ENCODE measurements around the gene PIGV. TPM values are rescaled to one million over a fixed set of nuclear protein-coding genes. Genes with fewer than 3 reads are reported as not detected.

Gene PIGV
- total RNA-seq, 1 donor from 2014 or later, result 10.2 TPM

GRCh38 chr1:26781206-26781825 is 6.4 kb upstream of the PIGV start:
- Mint-ChIP-seq H3K4me3 (ENCODE audit: low read depth) (no peak overlapping the region), H3K36me3 (ENCODE audit: insufficient read depth) (peaks cover 30% of the 10 kb centered on the region)
- no peak for TF ChIP-seq CTCF (IDR thresholded peaks at IDR 0.05; ENCODE audit: unreplicated experiment)

GRCh38 chr1:26782521-26783212 is 5.1 kb upstream of the PIGV start:
- Mint-ChIP-seq H3K9me3 (ENCODE audit: low read depth) (no peaks in the 10 kb centered on the region), H3K4me1 (ENCODE audit: low read depth) (peaks cover 39% of the 10 kb centered on the region), H3K27me3 (no peaks in the 10 kb centered on the region), H3K4me3 (ENCODE audit: low read depth) (no peak overlapping the region), H3K36me3 (ENCODE audit: insufficient read depth) (peaks cover 26% of the 10 kb centered on the region), H3K27ac (peak overlapping the region; percentile 60)
- DNase-seq (ENCODE audit: low spot score, unreplicated experiment), result no peak
- TF ChIP-seq CTCF (IDR thresholded peaks at IDR 0.05; ENCODE audit: unreplicated experiment), result no peak

More at GRCh38 chr1:26781206-26781825, 6.4 kb upstream of the PIGV start:
- no peaks in the 10 kb centered on the region for H3K27me3 Mint-ChIP-seq
- H3K27ac Mint-ChIP-seq, result peak overlapping the region; percentile 4
- H3K4me1 Mint-ChIP-seq (ENCODE audit: low read depth), result peaks cover 27% of the 10 kb centered on the region
- no peaks in the 10 kb centered on the region for H3K9me3 Mint-ChIP-seq (ENCODE audit: low read depth)
- no peak for DNase-seq (ENCODE audit: low spot score, unreplicated experiment)

- H3K36me3 Mint-ChIP-seq (ENCODE audit: insufficient read depth), result peaks cover 18% of the 10 kb centered on the region
- no peak overlapping the region for H3K4me3 Mint-ChIP-seq (ENCODE audit: low read depth)
- H3K27ac Mint-ChIP-seq, result peak overlapping the region; percentile 85
- H3K27me3 Mint-ChIP-seq, result no peaks in the 10 kb centered on the region
- H3K4me1 Mint-ChIP-seq (ENCODE audit: low read depth), result peaks cover 43% of the 10 kb centered on the region
- no peaks in the 10 kb centered on the region for H3K9me3 Mint-ChIP-seq (ENCODE audit: low read depth)
- TF ChIP-seq CTCF (IDR thresholded peaks at IDR 0.05; ENCODE audit: unreplicated experiment), result no peak
- no peak for DNase-seq (ENCODE audit: low spot score, unreplicated experiment)
Measured at GRCh38 chr1:26783646-26784022, 4.1 kb upstream of the PIGV start.

GRCh38 chr1:26784023-26784871 is 3.5 kb upstream of the PIGV start:
- Mint-ChIP-seq H3K4me1 (ENCODE audit: low read depth) (peaks cover 49% of the 10 kb centered on the region), H3K27ac (peak overlapping the region; percentile 85), H3K4me3 (ENCODE audit: low read depth) (no peak overlapping the region), H3K36me3 (ENCODE audit: insufficient read depth) (peaks cover 13% of the 10 kb centered on the region), H3K9me3 (ENCODE audit: low read depth) (no peaks in the 10 kb centered on the region), H3K27me3 (no peaks in the 10 kb centered on the region)
- no peak for TF ChIP-seq CTCF (IDR thresholded peaks at IDR 0.05; ENCODE audit: unreplicated experiment)
- DNase-seq (ENCODE audit: low spot score, unreplicated experiment), result peak; percentile 25

GRCh38 chr1:26784886-26785285 is 2.9 kb upstream of the PIGV start:
- Mint-ChIP-seq H3K36me3 (ENCODE audit: insufficient read depth) (peaks cover 9% of the 10 kb centered on the region), H3K4me1 (ENCODE audit: low read depth) (peaks cover 50% of the 10 kb centered on the region), H3K9me3 (ENCODE audit: low read depth) (no peaks in the 10 kb centered on the region), H3K4me3 (ENCODE audit: low read depth) (no peak overlapping the region), H3K27ac (peak overlapping the region; percentile 85), H3K27me3 (no peaks in the 10 kb centered on the region)
- no peak for DNase-seq (ENCODE audit: low spot score, unreplicated experiment)
- TF ChIP-seq CTCF (IDR thresholded peaks at IDR 0.05; ENCODE audit: unreplicated experiment), result no peak

Measured in progenitor cell of endocrine pancreas (in vitro differentiated cells).